ENCODE measurements around the gene OR56B1. TPM values are rescaled to one million over a fixed set of nuclear protein-coding genes. Genes with fewer than 3 reads are reported as not detected.
A peak's percentile ranks its signal among the peaks of the same experiment; 100 is the strongest.

The OR56B1 gene
- polyA plus RNA-seq, 1 of the 3 experiments (the other 2 are of a cell fraction): not detected

GRCh38 chr11:5691964-5692361 lies 44.3 kb upstream of the OR56B1 start:
- H3K4me3 ChIP-seq (ENCODE audit: low read depth in 2 of 2, low read length in 1 of 2): peak overlapping the region in 1 of 2 experiments; percentile 52; a peak in 1 of 4 replicates
- H3K27me3 ChIP-seq (ENCODE audit: insufficient read depth): no peaks in the 10 kb centered on the region
- ChIA-PET CTCF (interaction anchor here (0.6 kb wide), 1 partner anchor 868 kb away, joined by 3 read pairs; no protein-coding TSS in a partner anchor), POLR2A (no interaction called here)
- H3K27ac ChIP-seq (ENCODE audit: low read depth in 2 of 2, low read length in 1 of 2): no peak overlapping the region
- peaks cover 0 to 6% of the 10 kb centered on the region in 2 experiments; a peak in 2 of 4 replicates for H3K4me1 ChIP-seq (ENCODE audit: control insufficient read depth in 1 of 2, insufficient read depth in 2 of 2, low read depth in 1 of 2, low read length in 1 of 2)
- H3K36me3 ChIP-seq (replicated peaks in 1 of 2; ENCODE audit: control insufficient read depth in 1 of 2, insufficient read depth in 2 of 2, low read length in 1 of 2): peaks cover 11 to 17% of the 10 kb centered on the region in 2 experiments
- H3K9me3 ChIP-seq: no peaks in the 10 kb centered on the region
- peak overlapping the region; percentile 76 for H3K4me2 ChIP-seq
- TF ChIP-seq USF1 (IDR thresholded peaks at IDR 0.05; ENCODE audit: borderline replicate concordance, low read depth): no peak
- TF ChIP-seq YY1 (IDR thresholded peaks at IDR 0.05; ENCODE audit: low read depth): no peak
- 49% methylated on average over 3 of the region's 3 CpGs for WGBS (ENCODE audit: low lambda C conversion rate)
- no peaks in the 10 kb centered on the region for H3K9me2 ChIP-seq
- no peak overlapping the region for H3K9ac ChIP-seq
- H3K79me2 ChIP-seq (ENCODE audit: insufficient read depth): no peaks in the 10 kb centered on the region
- no peak for DNase-seq
- H3F3A ChIP-seq (replicated peaks; ENCODE audit: insufficient read depth): no peaks in the 10 kb centered on the region
- H4K20me1 ChIP-seq (ENCODE audit: insufficient read depth): no peaks in the 10 kb centered on the region
- no peak overlapping the region for H2AFZ ChIP-seq (ENCODE audit: low read depth)

DNA sequence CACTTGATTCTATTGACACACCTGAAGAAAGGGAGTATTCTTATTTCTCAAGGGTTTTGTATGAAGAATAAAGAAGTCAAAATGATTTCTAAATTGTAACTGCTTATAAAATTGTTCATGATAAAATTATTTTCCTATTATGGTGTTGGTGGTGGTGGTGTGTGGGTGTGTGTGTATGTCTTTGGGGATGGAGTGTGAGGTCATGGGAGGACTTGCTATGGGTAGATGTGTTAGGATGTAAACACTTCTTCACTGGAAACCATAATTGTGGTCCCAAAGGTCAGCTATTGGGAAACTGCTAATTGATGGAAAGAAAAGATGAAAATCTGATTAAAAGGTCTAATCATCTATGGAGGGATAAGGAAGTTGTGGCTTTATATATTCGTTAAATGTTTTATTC lies 41.6 kb upstream of the OR56B1 start:
- Histone ChIP-seq H3K27ac (ENCODE audit: low read depth in 2 of 2, low read length in 1 of 2) (no peak overlapping the region), H3K36me3 (replicated peaks in 1 of 2; ENCODE audit: control insufficient read depth in 1 of 2, insufficient read depth in 2 of 2, low read length in 1 of 2) (peaks cover 17 to 23% of the 10 kb centered on the region in 2 experiments), H3K9me3 (no peaks in the 10 kb centered on the region), H3K4me1 (ENCODE audit: control insufficient read depth in 1 of 2, insufficient read depth in 2 of 2, low read depth in 1 of 2, low read length in 1 of 2) (peaks cover 0 to 6% of the 10 kb centered on the region in 2 experiments; a peak in 2 of 4 replicates), H4K20me1 (ENCODE audit: insufficient read depth) (no peaks in the 10 kb centered on the region), H3K27me3 (ENCODE audit: insufficient read depth) (no peaks in the 10 kb centered on the region), H3F3A (replicated peaks; ENCODE audit: insufficient read depth) (peaks cover 2% of the 10 kb centered on the region), H3K9ac (no peak overlapping the region), H3K9me2 (no peaks in the 10 kb centered on the region), H3K4me3 (ENCODE audit: low read depth in 2 of 2, low read length in 1 of 2) (no peak overlapping the region), H2AFZ (ENCODE audit: low read depth) (no peak overlapping the region), H3K4me2 (no peak overlapping the region), H3K79me2 (ENCODE audit: insufficient read depth) (no peaks in the 10 kb centered on the region)
- 44% methylated on average over 1 of the region's 1 CpG for WGBS (ENCODE audit: low lambda C conversion rate)
- no peak for DNase-seq
- POLR2A ChIA-PET: no interaction called here
- CTCF ChIA-PET: no interaction called here
- TF ChIP-seq ELF1 (IDR thresholded peaks at IDR 0.05) (no peak), YY1 (IDR thresholded peaks at IDR 0.05; ENCODE audit: low read depth) (no peak), IRF3 (IDR thresholded peaks at IDR 0.05; ENCODE audit: low read depth, low read length) (no peak), RFX5 (IDR thresholded peaks at IDR 0.05; ENCODE audit: low read length) (no peak), EZH2phosphoT487 (IDR thresholded peaks at IDR 0.05; ENCODE audit: borderline replicate concordance, low read depth) (no peak), SIN3A (IDR thresholded peaks at IDR 0.05; ENCODE audit: borderline replicate concordance, low read depth, low read length) (no peak), MEF2A (IDR thresholded peaks at IDR 0.05; ENCODE audit: borderline replicate concordance, low read depth) (no peak), MAX (IDR thresholded peaks at IDR 0.05; ENCODE audit: low read depth) (no peak), CTCF (IDR thresholded peaks at IDR 0.05) (no peak), FOXM1 (IDR thresholded peaks at IDR 0.05; ENCODE audit: low read depth) (no peak), ZBTB33 (IDR thresholded peaks at IDR 0.05; ENCODE audit: borderline replicate concordance, low read depth) (no peak), RAD21 (IDR thresholded peaks at IDR 0.05; ENCODE audit: low read length) (no peak), TEAD4 (IDR thresholded peaks at IDR 0.05; ENCODE audit: borderline replicate concordance, insufficient read depth) (no peak), FOSL2 (IDR thresholded peaks at IDR 0.05; ENCODE audit: borderline replicate concordance, low read depth) (no peak), NFIC (IDR thresholded peaks at IDR 0.05; ENCODE audit: borderline replicate concordance) (no peak), USF2 (IDR thresholded peaks at IDR 0.05; ENCODE audit: borderline replicate concordance, low read depth, low read length) (no peak), EP300 (IDR thresholded peaks at IDR 0.05; ENCODE audit: borderline replicate concordance in 1 of 2, low read depth in 1 of 2, low read length in 1 of 2) (no peak)

Data from SK-N-SH (cell line).